Prostate gland (tissue), 2 donors: ENCODE results near the gene TBL1X. TPM values are rescaled to one million over a fixed set of nuclear protein-coding genes. Genes with fewer than 3 reads are reported as not detected.

Source experiments
- DNase-seq: peaks from one replicate; pipeline ENCODE4 v3.0.0-alpha.2; 2019; ENCODE audit warnings: low spot score
- H3K27ac ChIP-seq, 2 donors: fragments of 200-600 bp; sonication (generic); 2 replicates each; pipeline ENCODE4 v1.5.1; 2017 to 2019
- H3K27me3 ChIP-seq: fragments of 200-600 bp; sonication (generic); replicated peaks from 2 replicates; pipeline ENCODE4 v1.5.1; 2019; ENCODE audit not compliant: insufficient read depth
- H3K36me3 ChIP-seq, 2 donors: fragments of 200-600 bp; sonication (generic); 1 replicate in 1 of 2; 2 replicates in 1 of 2; pipeline versions ENCODE4 v1.5.1 to v1.8.1; 2017 to 2019
- H3K4me1 ChIP-seq: fragments of 200-600 bp; sonication (generic); replicated peaks from 2 replicates; pipeline ENCODE4 v1.5.1; 2019
- H3K4me3 ChIP-seq, 2 donors: fragments of 200-600 bp; sonication (generic); 2 replicates each; pipeline ENCODE4 v1.5.1; 2017 to 2019
- H3K9me3 ChIP-seq: fragments of 200-600 bp; sonication (generic); 2 replicates; pipeline ENCODE4 v1.5.1; 2017
- CTCF ChIP-seq, 4 experiments: fragments of 200-600 bp in 2 of 4; fragments of 450-650 bp in 2 of 4; sonication (generic) in 2 of 4; IDR thresholded peaks; 1 replicate in 3 of 4; 2 replicates in 1 of 4; pipeline ENCODE4 v1.5.1; 2016 to 2019; ENCODE audit warnings: antibody characterized with exemption in 4 of 4, mild to moderate bottlenecking in 2 of 4, moderate library complexity in 2 of 4
- POLR2A ChIP-seq: fragments of 450-650 bp; IDR thresholded peaks from one replicate; pipeline ENCODE4 v1.6.1; 2016; ENCODE audit warnings: antibody characterized with exemption, mild to moderate bottlenecking
- POLR2AphosphoS5 ChIP-seq: sonication (generic); formaldehyde crosslinking; IDR thresholded peaks from one replicate; pipeline ENCODE4 v1.6.1; 2017; ENCODE audit warnings: antibody characterized with exemption
- WGBS: methylation state at CpG from one replicate; pipeline ENCODE4 v1.1.5; 2018; 5-methylcytosine and 5-hydroxymethylcytosine counted together
- intact Hi-C: fragments of 100-400 bp; cut with DNase I; formaldehyde crosslinking; loops from one replicate; pipeline ENCODE4 v1.14.2; 2022
- total RNA-seq, 2 donors: library from RNA; depleted of rRNA; stranded (reverse); fragments of >200 nt; gene quantifications; one replicate each; pipeline ENCODE4 v1.1.0, GENCODE V29; 2016

The TBL1X gene
- total RNA-seq, 2 donors from 2014 or later = 23.2 to 76.9 TPM

GRCh38 chrX:9690046-9690445, 225.2 kb downstream of the TBL1X start:
- Histone ChIP-seq H3K4me3 (no peak overlapping the region), H3K27ac (no peak overlapping the region), H3K36me3 (no peaks in the 10 kb centered on the region), H3K27me3 (no peaks in the 10 kb centered on the region), H3K9me3 (no peaks in the 10 kb centered on the region), H3K4me1 (no peaks in the 10 kb centered on the region)
- TF ChIP-seq POLR2A (no peak), POLR2AphosphoS5 (no peak), CTCF (IDR thresholded peaks at IDR 0.05) (no peak)
- intact Hi-C loops = no loop called here
- no peak for DNase-seq
- WGBS = 88% methylated on average over 5 of the region's 5 CpGs

GRCh38 chrX:9693307-9694001, 228.6 kb downstream of the TBL1X start:
- Histone ChIP-seq H3K4me1 (no peaks in the 10 kb centered on the region), H3K4me3 (no peak overlapping the region), H3K36me3 (no peaks in the 10 kb centered on the region), H3K27ac (no peak overlapping the region), H3K27me3 (no peaks in the 10 kb centered on the region), H3K9me3 (no peaks in the 10 kb centered on the region)
- intact Hi-C loops = no loop called here
- TF ChIP-seq POLR2AphosphoS5 = no peak
- TF ChIP-seq POLR2A = no peak
- no peak for TF ChIP-seq CTCF (IDR thresholded peaks at IDR 0.05)
- DNase-seq = no peak
- WGBS = 90% methylated on average over 11 of the region's 12 CpGs

- Histone ChIP-seq H3K4me3 (no peak overlapping the region), H3K27ac (no peak overlapping the region), H3K36me3 (no peaks in the 10 kb centered on the region), H3K9me3 (no peaks in the 10 kb centered on the region), H3K27me3 (no peaks in the 10 kb centered on the region), H3K4me1 (no peaks in the 10 kb centered on the region)
- 90% methylated on average over 11 of the region's 12 CpGs for WGBS
- no peak for DNase-seq
- TF ChIP-seq POLR2AphosphoS5 = no peak
- TF ChIP-seq POLR2A = no peak
- no peak for TF ChIP-seq CTCF (IDR thresholded peaks at IDR 0.05)
- intact Hi-C loops = no loop called here
Observed at GRCh38 chrX:9698576-9698975, 233.7 kb downstream of the TBL1X start.

- Histone ChIP-seq H3K27me3 (no peaks in the 10 kb centered on the region), H3K4me3 (no peak overlapping the region), H3K4me1 (no peaks in the 10 kb centered on the region), H3K27ac (no peak overlapping the region), H3K36me3 (no peaks in the 10 kb centered on the region), H3K9me3 (no peaks in the 10 kb centered on the region)
- 80% methylated on average over 15 of the region's 15 CpGs for WGBS
- intact Hi-C loops = no loop called here
- TF ChIP-seq POLR2A (no peak), POLR2AphosphoS5 (no peak), CTCF (IDR thresholded peaks at IDR 0.05) (no peak)
- DNase-seq = no peak
Observed at GRCh38 chrX:9700555-9700954, 235.7 kb downstream of the TBL1X start.

GRCh38 chrX:9701790-9702189, 236.9 kb downstream of the TBL1X start:
- Histone ChIP-seq H3K4me3 (no peak overlapping the region), H3K36me3 (no peaks in the 10 kb centered on the region), H3K9me3 (no peaks in the 10 kb centered on the region), H3K4me1 (no peaks in the 10 kb centered on the region), H3K27me3 (no peaks in the 10 kb centered on the region), H3K27ac (no peak overlapping the region)
- intact Hi-C loops = no loop called here
- WGBS = 95% methylated on average over 11 of the region's 12 CpGs
- TF ChIP-seq POLR2AphosphoS5 = no peak
- no peak for TF ChIP-seq POLR2A
- no peak for TF ChIP-seq CTCF (IDR thresholded peaks at IDR 0.05)
- DNase-seq = no peak
